ENCODE results near the gene UCP1.

Gene UCP1, protein sequence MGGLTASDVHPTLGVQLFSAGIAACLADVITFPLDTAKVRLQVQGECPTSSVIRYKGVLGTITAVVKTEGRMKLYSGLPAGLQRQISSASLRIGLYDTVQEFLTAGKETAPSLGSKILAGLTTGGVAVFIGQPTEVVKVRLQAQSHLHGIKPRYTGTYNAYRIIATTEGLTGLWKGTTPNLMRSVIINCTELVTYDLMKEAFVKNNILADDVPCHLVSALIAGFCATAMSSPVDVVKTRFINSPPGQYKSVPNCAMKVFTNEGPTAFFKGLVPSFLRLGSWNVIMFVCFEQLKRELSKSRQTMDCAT

DNA sequence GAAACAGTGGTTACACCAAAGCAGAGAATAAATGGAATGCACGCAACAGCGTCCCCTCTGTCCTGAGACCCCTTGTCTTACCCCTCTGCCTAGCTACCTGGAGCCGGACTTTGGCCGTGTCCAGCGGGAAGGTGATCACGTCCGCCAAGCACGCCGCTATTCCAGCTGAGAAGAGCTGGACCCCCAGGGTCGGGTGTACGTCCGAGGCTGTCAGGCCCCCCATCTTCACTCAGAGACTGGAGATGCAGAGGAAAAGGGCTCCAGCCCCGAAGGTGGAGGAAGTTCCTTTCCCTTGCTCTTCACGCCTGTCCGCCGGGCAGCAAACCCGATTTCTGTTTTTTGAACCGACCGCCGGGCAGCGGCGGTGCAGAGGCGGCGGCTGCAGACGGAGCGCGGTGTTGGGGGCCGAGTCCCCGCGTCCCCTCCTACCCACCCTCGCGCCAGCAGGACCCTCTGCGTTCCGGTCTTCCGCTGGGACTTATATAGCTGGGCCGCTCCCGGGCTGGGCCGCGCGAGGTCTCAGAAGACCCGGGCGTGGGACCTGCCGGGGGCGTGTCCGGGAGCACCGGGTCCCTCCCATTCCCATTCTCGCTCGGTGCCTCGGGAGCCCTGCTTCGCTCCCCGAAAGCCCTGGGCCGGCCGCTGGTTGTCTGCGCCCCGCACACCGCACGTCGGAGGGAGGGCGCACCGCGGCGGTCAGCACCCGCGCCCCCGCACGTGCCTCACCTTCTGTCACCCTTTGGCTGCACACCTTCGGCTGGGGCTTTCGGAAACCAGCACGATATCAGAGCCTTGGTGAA, at the start of gene UCP1:
Gene UCP1 (minus strand): TSS at position 455 of the 800 bp plus-strand sequence. CDS start 232 bp downstream, at position 223.
- FAIRE-seq, result no peak

DNA sequence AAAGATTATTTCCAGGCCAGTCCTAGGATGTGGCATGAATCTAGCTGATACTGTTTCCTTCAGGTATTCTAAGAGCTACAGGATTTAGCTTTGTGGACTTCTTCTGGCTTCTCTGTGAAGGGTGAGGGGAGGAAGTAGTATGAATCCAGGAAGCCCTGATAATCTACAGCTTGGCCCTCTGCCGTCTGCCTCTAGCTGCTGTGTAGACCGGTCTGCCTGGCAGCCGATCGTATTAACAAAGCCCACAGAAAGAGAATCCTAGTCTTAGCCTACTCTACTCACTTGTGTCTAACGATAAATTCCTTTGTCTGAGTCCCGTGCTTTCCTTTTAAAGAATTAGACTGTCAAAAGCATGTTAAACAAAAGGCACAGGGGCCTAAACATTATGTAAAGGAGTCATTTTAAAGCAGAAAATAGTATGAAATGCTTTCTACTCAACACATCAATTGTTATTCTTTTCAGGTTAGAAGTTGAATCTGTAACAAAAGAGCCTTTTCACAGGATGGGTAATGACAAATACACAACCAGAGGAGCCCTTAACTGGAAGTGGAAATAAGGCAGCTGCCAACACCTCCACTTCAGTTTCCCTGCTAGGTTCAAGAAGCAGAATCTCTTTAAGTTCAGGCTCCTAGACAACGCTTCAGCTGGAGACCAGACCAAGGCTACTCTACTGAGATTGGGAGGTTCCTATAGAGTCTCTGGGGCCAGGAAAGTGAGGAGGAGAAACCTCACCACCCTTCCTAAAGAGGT, 48.9 kb upstream of the UCP1 start:
- FAIRE-seq, result no peak

DNA sequence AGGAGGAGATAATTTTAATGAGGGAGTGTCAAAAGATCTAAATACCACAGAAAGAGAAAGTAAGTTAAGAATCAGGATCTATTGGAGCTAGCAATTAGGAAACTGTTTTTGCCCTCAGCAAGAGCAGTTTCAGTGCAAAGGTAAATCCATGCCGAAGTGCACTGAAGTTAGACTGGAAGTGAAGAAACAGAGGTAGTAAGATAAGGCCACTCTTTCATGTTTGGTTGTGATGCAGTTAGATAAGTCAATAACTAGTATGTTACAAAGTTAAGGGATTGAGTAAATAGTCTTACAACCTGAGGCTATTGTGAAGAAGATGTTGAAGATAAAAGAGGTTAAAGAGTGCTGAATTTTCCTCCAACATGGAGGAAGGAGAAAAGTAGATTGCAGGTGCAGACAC, 46.7 kb upstream of the UCP1 start:
- no peak for FAIRE-seq

DNA sequence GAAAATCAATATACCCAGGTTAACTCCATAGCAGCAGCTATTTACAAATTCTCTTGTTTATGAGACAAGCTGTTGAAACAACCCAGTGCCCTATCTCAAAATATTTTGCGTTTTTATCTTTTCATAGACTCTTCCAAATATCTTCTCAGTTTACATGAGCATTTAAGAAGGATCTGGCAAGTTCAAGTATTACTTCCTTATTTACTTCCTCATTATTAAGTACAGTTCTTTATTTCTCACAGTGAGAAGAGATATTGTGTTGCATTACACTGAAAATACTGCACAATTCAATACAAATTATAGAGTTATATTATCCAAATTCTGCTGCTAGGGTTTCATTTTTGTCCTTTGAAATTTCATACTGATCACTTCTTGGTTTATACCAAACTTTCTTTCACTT, 43.6 kb upstream of the UCP1 start:
- no peak for FAIRE-seq

- no peak for FAIRE-seq
These were observed 43.1 kb upstream of the UCP1 start for GRCh38 chr4:140611854-140612253.

- peak; percentile 52 for FAIRE-seq
These were observed 41.0 kb upstream of the UCP1 start for GRCh38 chr4:140609548-140610425.

DNA sequence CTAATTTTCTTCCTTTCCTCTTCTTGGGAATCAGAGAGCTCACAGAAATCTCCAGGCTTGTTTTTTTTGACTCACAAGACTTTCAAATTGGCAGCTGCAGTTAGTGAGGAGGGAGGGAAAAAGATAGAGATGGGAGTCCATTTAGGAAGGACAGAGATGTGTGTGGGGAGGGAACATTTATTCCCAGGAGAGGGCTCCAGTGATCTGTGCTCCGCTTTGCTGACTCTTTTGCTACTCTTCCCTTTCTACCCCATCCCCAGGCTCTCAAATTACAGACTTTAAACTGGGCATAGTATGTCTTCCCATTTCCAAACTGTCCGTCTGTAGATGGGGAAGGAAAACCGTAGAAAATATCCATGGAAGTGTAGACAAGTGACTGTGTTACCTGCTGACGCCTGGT, 39.1 kb upstream of the UCP1 start:
- no peak for FAIRE-seq

DNA sequence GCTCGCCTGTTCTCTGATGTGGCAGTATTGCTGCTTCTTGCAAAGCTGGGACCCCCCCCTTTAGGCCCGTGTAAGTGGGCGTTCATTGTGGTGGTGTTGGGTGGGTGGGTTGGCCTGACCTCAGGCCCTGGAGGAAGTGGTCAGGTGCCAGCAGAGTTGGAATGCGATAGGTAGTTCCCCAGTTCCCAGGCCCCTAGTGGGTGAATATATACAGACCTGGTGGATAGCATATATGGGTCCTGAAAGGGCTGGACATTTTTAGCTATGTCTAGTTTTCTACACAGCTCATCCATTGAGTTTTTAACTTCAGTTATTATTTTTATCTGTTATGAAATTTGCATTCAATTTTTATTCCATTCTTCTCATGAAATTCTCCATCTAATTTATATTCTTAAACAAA, 35.8 kb upstream of the UCP1 start:
- FAIRE-seq, result no peak

DNA sequence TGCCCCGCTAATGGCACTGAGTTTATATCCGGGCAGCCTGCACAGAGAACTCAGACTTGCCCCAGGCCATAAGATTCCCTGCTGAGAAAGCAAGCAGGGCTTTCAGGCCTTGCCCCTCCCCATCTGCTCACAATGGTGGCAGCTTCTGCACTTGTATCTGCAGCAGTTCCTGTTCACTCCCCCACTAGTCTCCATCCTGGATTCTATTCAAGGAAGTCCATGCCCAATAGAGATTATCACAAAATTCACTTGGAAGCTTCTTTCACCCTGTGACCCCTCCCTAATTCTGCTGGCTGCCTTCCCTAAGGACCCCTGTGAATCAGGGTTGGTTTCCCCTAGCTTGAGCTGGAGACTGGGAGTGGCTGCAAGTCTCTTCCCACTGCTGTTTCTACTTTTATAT, 34.5 kb upstream of the UCP1 start:
- FAIRE-seq, result no peak

DNA sequence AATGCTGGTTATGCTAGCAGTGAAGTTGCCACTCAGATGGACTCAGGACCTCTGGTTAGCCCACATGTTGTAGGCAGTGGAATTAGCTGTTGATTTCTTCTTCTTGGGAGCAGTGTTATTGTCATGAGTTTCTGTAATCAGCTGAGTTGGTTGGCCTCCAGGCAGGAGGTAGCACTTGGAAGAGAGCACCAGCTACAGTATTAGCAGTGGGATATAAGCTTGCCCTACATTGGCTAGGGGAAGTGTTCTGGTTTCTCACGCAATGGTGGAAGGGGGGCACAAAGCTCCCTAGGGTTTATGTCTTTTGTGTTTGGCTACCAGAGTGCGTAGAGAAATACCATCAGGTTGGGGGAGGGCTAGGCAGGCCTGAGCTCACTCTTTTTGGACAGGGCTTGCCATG, 34.0 kb upstream of the UCP1 start:
- no peak for FAIRE-seq

DNA sequence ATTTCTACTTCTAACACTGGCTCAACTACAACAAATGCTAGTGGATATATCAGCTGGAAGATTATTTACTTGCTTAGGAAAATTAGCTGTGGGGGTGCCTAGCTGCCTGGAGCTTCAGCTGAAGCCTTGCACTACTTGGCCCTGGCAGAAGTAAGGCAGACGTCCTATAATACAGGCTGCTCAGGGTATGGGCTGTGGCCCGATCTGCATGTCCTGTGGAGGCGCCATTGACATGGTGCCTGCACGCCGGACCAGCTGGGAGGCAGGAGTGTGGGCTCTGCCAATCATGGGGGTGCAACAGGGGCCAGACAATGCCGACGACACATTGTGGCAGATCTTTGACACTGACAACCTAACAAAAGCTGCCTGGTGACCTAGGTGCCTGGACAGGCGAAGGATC, 31.6 kb upstream of the UCP1 start:
- FAIRE-seq, result no peak

- FAIRE-seq, result no peak
These were observed 26.3 kb upstream of the UCP1 start for GRCh38 chr4:140595065-140595464.

GRCh38 chr4:140584439-140584838, 15.7 kb upstream of the UCP1 start:
- FAIRE-seq, result no peak

DNA sequence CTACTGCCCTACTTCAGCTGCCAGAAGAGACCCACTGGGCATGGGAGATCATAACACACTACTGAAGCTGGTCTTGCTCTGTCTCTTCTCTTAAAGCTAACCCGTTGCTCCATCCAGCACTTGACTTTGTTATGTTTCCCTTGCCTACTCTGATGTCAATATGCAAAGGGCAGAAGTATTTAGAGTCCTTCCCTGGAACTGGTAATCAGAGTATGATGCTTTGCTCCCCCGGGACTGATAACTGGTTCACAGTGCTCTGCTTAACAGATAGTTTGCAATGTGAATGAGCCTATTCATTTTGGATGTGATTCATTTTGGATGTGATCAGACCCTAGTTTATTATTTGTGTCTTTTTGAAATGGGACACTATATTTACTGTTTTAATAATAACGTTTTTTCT, 12.3 kb upstream of the UCP1 start:
- no peak for FAIRE-seq

- no peak for FAIRE-seq
These were observed 10.5 kb upstream of the UCP1 start for GRCh38 chr4:140579278-140579677.

DNA sequence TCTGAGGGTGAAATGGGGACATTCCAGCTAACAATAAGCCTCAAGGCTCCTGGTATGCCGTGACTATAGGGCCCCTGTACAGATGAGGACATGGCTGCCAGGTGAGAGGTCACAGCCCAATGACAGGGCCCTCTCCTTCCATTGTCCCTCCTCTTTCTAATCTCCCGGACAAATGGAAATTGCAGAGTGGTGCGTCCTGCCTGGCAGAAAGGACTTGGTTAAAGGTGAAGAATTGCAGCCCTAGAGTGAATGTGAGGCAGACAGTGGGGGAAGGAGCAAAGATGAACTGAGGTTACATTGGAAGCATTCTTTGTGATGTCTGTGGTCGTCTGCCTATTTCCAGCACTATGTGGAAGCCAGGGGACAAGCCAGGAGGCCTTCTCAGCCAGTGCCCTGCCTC, 6.7 kb upstream of the UCP1 start:
- FAIRE-seq, result no peak

DNA sequence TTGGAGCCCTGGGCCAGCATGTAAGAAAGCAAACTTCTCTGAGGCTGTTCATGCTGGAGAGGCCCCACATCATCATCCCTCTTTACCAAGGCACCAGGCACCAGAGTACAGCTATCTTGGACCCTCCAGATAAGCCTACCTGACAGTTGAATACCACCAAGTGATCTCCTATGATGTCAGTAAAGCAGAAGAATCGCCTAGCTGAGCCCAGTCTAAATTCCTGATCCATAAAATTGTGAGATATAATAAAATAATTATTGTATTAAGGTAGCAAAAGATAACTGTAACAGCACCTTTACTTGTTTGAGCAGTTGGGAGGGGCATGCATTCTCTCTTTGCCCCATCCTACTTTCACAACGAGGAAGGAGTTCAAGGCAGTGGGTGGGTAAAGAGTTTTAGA, 2.9 kb upstream of the UCP1 start:
- FAIRE-seq, result no peak

- FAIRE-seq, result no peak
These were observed 512 bp upstream of the UCP1 start for GRCh38 chr4:140569307-140569638.

DNA sequence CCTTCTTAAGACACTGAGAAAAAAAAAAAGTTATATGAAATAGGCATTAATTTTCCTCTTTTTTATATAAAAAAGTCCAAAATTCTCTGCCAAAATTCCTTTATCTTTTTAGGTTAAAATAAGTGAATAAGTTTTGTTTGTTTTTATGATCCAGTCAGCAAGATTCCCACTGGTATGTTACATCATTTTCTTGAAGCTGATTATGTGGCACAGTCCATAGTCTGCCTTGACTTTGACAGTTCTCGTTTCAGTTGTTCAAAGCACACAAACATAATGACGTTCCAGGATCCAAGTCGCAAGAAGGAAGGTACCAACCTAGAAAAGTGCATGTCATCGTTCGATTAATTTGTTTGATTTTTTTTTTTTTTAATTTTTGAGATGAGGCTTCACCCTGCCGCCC, 9.1 kb downstream of the UCP1 start:
- no peak for FAIRE-seq

GRCh38 chr4:140557831-140558435, 10.8 kb downstream of the UCP1 start:
- FAIRE-seq, result no peak

DNA sequence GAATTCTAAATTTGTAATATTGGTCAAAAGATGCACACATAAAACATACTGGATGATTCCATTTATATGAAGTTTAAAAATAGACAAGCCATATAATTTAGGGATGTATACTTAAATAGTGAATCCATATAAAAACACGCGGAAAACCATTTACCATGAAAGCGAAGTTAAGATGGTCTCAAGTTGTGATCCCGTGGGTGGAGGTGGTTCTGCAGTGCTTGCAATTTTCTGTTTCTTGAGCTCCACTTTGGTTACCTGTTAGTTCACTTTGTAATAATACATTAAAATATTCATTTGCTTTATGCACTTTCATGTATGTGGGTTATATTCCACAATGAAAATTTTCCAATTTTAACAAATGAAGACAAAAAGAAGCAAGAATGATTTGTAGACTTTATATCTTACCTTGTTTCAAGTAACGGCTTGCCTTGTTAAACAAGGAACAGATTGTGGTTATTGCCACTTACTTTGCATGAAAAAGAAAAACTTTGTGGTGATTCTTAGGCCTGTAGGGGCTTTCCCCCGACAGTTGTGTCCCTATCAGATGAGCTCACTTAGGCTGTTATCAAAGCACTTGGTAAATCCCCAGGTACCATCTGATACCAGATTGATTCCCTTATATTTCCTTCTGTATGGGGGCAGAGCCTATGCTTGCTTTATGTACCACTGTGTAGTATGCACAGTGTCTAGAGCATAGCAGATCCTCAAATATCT, 12.2 kb downstream of the UCP1 start:
- no peak for FAIRE-seq

DNA sequence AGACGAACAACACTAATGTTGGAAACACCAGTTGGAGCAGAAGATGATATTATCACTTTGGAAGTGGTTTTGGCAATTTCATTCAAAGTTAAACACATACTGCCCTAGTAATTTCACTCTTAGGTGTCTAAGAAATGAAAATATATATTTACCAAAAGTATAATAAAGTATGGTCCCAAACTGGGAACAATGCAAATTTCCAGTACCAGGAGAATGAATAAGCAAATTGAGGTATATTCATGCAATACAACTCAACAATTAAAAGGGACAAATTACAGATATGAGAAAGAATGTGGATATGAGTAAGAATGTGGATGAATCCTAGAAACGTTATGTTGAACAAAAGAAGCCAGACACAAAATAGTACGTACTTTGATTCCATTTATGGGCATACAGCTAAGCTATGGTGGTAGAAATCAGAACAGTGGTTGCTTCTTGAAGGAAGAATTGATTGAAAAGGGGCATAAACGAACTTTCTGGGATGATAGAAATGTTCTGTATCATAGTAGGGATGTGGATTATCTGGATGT, 34.7 kb downstream of the UCP1 start:
- no peak for FAIRE-seq

Measured in TTC549 (cell line).